ENCODE results near the gene PLSCR3. TPM values are rescaled to one million over a fixed set of nuclear protein-coding genes. Genes with fewer than 3 reads are reported as not detected.

The PLSCR3 gene
- total and polyA plus RNA-seq, 3 experiments from 2014 or later = 79.1 to 152 (median 81.6) TPM

- ChIA-PET CTCF (interaction anchor here (0.7 to 8.9 kb wide), 4 partner anchors 9 to 62 kb away, joined by 3 to 85 read pairs (median 4); partner anchors contain the start of genes NEURL4 and TMEM95), POLR2A (no interaction called here)
- Mint-ChIP-seq H3K27ac (peak overlapping the region in 4 of 8 donors; percentile 58 to 75 (median 67)), H3K36me3 (peaks cover 0 to 80% (median 16%) of the 10 kb centered on the region in 3 donors), H3K9me3 (no peaks in the 10 kb centered on the region), H3K4me3 (peak overlapping the region in 1 of 7 donors; percentile 59), H3K27me3 (no peaks in the 10 kb centered on the region), H3K4me1 (peaks cover 26 to 41% (median 38%) of the 10 kb centered on the region in 3 donors)
- peaks cover 58% of the 10 kb centered on the region for H3K36me3 ChIP-seq (ENCODE audit: insufficient read depth, low read length)
- no peaks in the 10 kb centered on the region for H3K27me3 ChIP-seq (ENCODE audit: insufficient read depth, low read length, poor library complexity, severe bottlenecking)
- H3K4me3 ChIP-seq (ENCODE audit: low read length) = no peak overlapping the region
- peaks cover 29% of the 10 kb centered on the region for H3K4me1 ChIP-seq (ENCODE audit: insufficient read depth, low read length)
- no peaks in the 10 kb centered on the region for H3K9me3 ChIP-seq (ENCODE audit: low read length)
- H3K27ac ChIP-seq (ENCODE audit: low read depth, low read length) = no peak overlapping the region
- peak in 1 of 5 donors; percentile 36 for DNase-seq
Measured at GRCh38 chr17:7341842-7342241, 52.5 kb downstream of the PLSCR3 start.

- Mint-ChIP-seq H3K27me3 (no peaks in the 10 kb centered on the region), H3K27ac (peak overlapping the region in 6 of 8 donors; percentile 32 to 72 (median 54)), H3K4me3 (peak overlapping the region in 3 of 7 donors; percentile 37 to 89 (median 68)), H3K36me3 (peaks cover 0 to 70% (median 13%) of the 10 kb centered on the region in 3 donors), H3K9me3 (no peaks in the 10 kb centered on the region), H3K4me1 (peaks cover 36 to 50% (median 45%) of the 10 kb centered on the region in 3 donors)
- POLR2A ChIA-PET = no interaction called here
- Histone ChIP-seq H3K4me1 (ENCODE audit: insufficient read depth, low read length) (peaks cover 40% of the 10 kb centered on the region), H3K4me3 (ENCODE audit: low read length) (no peak overlapping the region), H3K9me3 (ENCODE audit: low read length) (no peaks in the 10 kb centered on the region), H3K27ac (ENCODE audit: low read depth, low read length) (no peak overlapping the region), H3K36me3 (ENCODE audit: insufficient read depth, low read length) (peaks cover 42% of the 10 kb centered on the region), H3K27me3 (ENCODE audit: insufficient read depth, low read length, poor library complexity, severe bottlenecking) (no peaks in the 10 kb centered on the region)
- CTCF ChIA-PET = interaction anchor here (8.9 kb wide), 1 partner anchor 15 kb away, joined by 85 read pairs; the partner anchor contains the start of gene NEURL4
- DNase-seq = no peak
Measured at GRCh38 chr17:7340179-7340578, 54.1 kb downstream of the PLSCR3 start.

Other genes starting within 250 kb of the PLSCR3 start
Only the 30 nearest of the 38 such genes appear.
- 100 to 1,000 TPM; 281 to 288 TPM for gene ACADVL, start 174.6 kb downstream of the PLSCR3 start, total RNA-seq
- 109 TPM for gene ACADVL, start 174.6 kb downstream of the PLSCR3 start, polyA plus RNA-seq
- 10 to 100 TPM; 61.8 to 65.5 TPM for gene DVL2, start 160.0 kb downstream of the PLSCR3 start, total RNA-seq
- 24.0 TPM for gene DVL2, start 160.0 kb downstream of the PLSCR3 start, polyA plus RNA-seq
- 10 to 100 TPM; 48.0 to 51.9 TPM for gene PHF23, start 155.1 kb downstream of the PLSCR3 start, total RNA-seq
- 25.8 TPM for gene PHF23, start 155.1 kb downstream of the PLSCR3 start, polyA plus RNA-seq
- 100 to 1,000 TPM; 156 to 165 TPM for gene GABARAP, start 152.1 kb downstream of the PLSCR3 start, total RNA-seq
- gene GABARAP, start 152.1 kb downstream of the PLSCR3 start, polyA plus RNA-seq = 914 TPM
- gene CTDNEP1, start 142.8 kb downstream of the PLSCR3 start, total RNA-seq = 100 to 1,000 TPM; 224 to 240 TPM
- gene CTDNEP1, start 142.8 kb downstream of the PLSCR3 start, polyA plus RNA-seq = 57.1 TPM
- 100 to 1,000 TPM; 106 to 111 TPM for gene ELP5, start 142.3 kb downstream of the PLSCR3 start, total RNA-seq
- gene ELP5, start 142.3 kb downstream of the PLSCR3 start, polyA plus RNA-seq = 84.8 TPM
- gene CLDN7, start 132.0 kb downstream of the PLSCR3 start, total RNA-seq = 1 to 10 TPM in 1 of 2 experiments, under 1 TPM in 1; 0.63 to 1.1 TPM
- gene CLDN7, start 132.0 kb downstream of the PLSCR3 start, polyA plus RNA-seq = 2.1 TPM
- under 1 TPM; 0.18 to 0.24 TPM for gene SLC2A4, start 112.8 kb downstream of the PLSCR3 start, total RNA-seq
- not detected for gene SLC2A4, start 112.8 kb downstream of the PLSCR3 start, polyA plus RNA-seq
- gene YBX2, start 99.9 kb downstream of the PLSCR3 start, total RNA-seq = under 1 TPM; 0.07 to 0.26 TPM
- gene YBX2, start 99.9 kb downstream of the PLSCR3 start, polyA plus RNA-seq = not detected
- 1,000 to 10,000 TPM; 1,533 to 1,595 TPM for gene EIF5A, start 86.9 kb downstream of the PLSCR3 start, total RNA-seq
- 230 TPM for gene EIF5A, start 86.9 kb downstream of the PLSCR3 start, polyA plus RNA-seq
- 10 to 100 TPM; 81.1 to 85.2 TPM for gene GPS2, start 79.2 kb downstream of the PLSCR3 start, total RNA-seq
- 116 TPM for gene GPS2, start 79.2 kb downstream of the PLSCR3 start, polyA plus RNA-seq
- gene NEURL4, start 65.2 kb downstream of the PLSCR3 start, total RNA-seq = 10 to 100 TPM; 60.1 to 60.7 TPM
- 2.7 TPM for gene NEURL4, start 65.2 kb downstream of the PLSCR3 start, polyA plus RNA-seq
- gene ACAP1, start 58.0 kb downstream of the PLSCR3 start, total RNA-seq = 100 to 1,000 TPM; 216 to 225 TPM
- gene ACAP1, start 58.0 kb downstream of the PLSCR3 start, polyA plus RNA-seq = 274 TPM
- gene KCTD11, start 42.4 kb downstream of the PLSCR3 start, total RNA-seq = 1 to 10 TPM; 4.6 to 5.1 TPM
- 1.9 TPM for gene KCTD11, start 42.4 kb downstream of the PLSCR3 start, polyA plus RNA-seq
- not detected for gene TMEM95, start 39.4 kb downstream of the PLSCR3 start, total RNA-seq
- not detected for gene TMEM95, start 39.4 kb downstream of the PLSCR3 start, polyA plus RNA-seq
- gene TNK1, start 13.4 kb downstream of the PLSCR3 start, total RNA-seq = 1 to 10 TPM; 4.4 to 5.8 TPM
- 3.1 TPM for gene TNK1, start 13.4 kb downstream of the PLSCR3 start, polyA plus RNA-seq
- gene TMEM256, start 9.6 kb upstream of the PLSCR3 start, total RNA-seq = 10 to 100 TPM; 45.4 to 51.4 TPM
- gene TMEM256, start 9.6 kb upstream of the PLSCR3 start, polyA plus RNA-seq = 62.4 TPM
- 1 to 10 TPM; 5.6 to 6.6 TPM for gene NLGN2, start 13.3 kb upstream of the PLSCR3 start, total RNA-seq
- gene NLGN2, start 13.3 kb upstream of the PLSCR3 start, polyA plus RNA-seq = 0.06 TPM
- gene SPEM1, start 25.8 kb upstream of the PLSCR3 start, total RNA-seq = not detected
- gene SPEM1, start 25.8 kb upstream of the PLSCR3 start, polyA plus RNA-seq = not detected
- not detected for gene SPEM2, start 31.1 kb upstream of the PLSCR3 start, total RNA-seq
- not detected for gene SPEM2, start 31.1 kb upstream of the PLSCR3 start, polyA plus RNA-seq
- not detected for gene SPEM3, start 34.3 kb upstream of the PLSCR3 start, total RNA-seq
- not detected for gene SPEM3, start 34.3 kb upstream of the PLSCR3 start, polyA plus RNA-seq
- 10 to 100 TPM; 11.1 to 11.9 TPM for gene TMEM102, start 40.9 kb upstream of the PLSCR3 start, total RNA-seq
- 23.3 TPM for gene TMEM102, start 40.9 kb upstream of the PLSCR3 start, polyA plus RNA-seq
- gene FGF11, start 45.0 kb upstream of the PLSCR3 start, total RNA-seq = 1 to 10 TPM in 1 of 2 experiments, under 1 TPM in 1; 0.85 to 1.1 TPM
- 0.12 TPM for gene FGF11, start 45.0 kb upstream of the PLSCR3 start, polyA plus RNA-seq
- 1 to 10 TPM; 6.0 to 6.3 TPM for gene CHRNB1, start 50.5 kb upstream of the PLSCR3 start, total RNA-seq
- gene CHRNB1, start 50.5 kb upstream of the PLSCR3 start, polyA plus RNA-seq = 24.7 TPM
- gene ZBTB4, start 85.1 kb upstream of the PLSCR3 start, total RNA-seq = 10 to 100 TPM; 22.8 to 23.1 TPM
- 24.1 TPM for gene ZBTB4, start 85.1 kb upstream of the PLSCR3 start, polyA plus RNA-seq
- not detected for gene SLC35G6, start 86.9 kb upstream of the PLSCR3 start, total RNA-seq
- 0.12 TPM for gene SLC35G6, start 86.9 kb upstream of the PLSCR3 start, polyA plus RNA-seq
- 100 to 1,000 TPM; 190 to 192 TPM for gene POLR2A, start 89.8 kb upstream of the PLSCR3 start, total RNA-seq
- gene POLR2A, start 89.8 kb upstream of the PLSCR3 start, polyA plus RNA-seq = 69.6 TPM
- 10 to 100 TPM; 18.6 to 22.5 TPM for gene TNFSF12, start 154.5 kb upstream of the PLSCR3 start, total RNA-seq
- 60.8 TPM for gene TNFSF12, start 154.5 kb upstream of the PLSCR3 start, polyA plus RNA-seq
- 1 to 10 TPM in 1 of 2 experiments, under 1 TPM in 1; 0.80 to 1.6 TPM for gene TNFSF13, start 164.2 kb upstream of the PLSCR3 start, total RNA-seq
- not detected for gene TNFSF13, start 164.2 kb upstream of the PLSCR3 start, polyA plus RNA-seq
- 100 to 1,000 TPM; 111 to 121 TPM for gene SENP3, start 167.4 kb upstream of the PLSCR3 start, total RNA-seq
- 12.0 TPM for gene SENP3, start 167.4 kb upstream of the PLSCR3 start, polyA plus RNA-seq

Data from CD8-positive, alpha-beta memory T cell (primary cell).